GM18870 (cell line): ENCODE measurements around the gene IGF2BP3.
A peak's percentile ranks its signal among the peaks of the same experiment; 100 is the strongest.

ENCODE experiments used
- ATAC-seq: cut with Tn5 transposase; IDR thresholded peaks from one replicate; pipeline ENCODE4 v1.9.1; 2021; ENCODE audit warnings: moderate library complexity; ENCODE audit not compliant: unreplicated experiment

IGF2BP3 gene

GRCh38 chr7:23298885-23299769, 171.2 kb downstream of the IGF2BP3 start, which contains the start of gene MALSU1:
Gene MALSU1, plus strand, starts transcription at chr7:23299339. Its CDS starts 14 bp downstream, at chr7:23299353.
- peak; percentile 94 for ATAC-seq

GRCh38 chr7:23298141-23298881, 172.0 kb downstream of the IGF2BP3 start:
- no peak for ATAC-seq

GRCh38 chr7:23295401-23295697, 174.9 kb downstream of the IGF2BP3 start:
- no peak for ATAC-seq

- ATAC-seq, result no peak
These were observed 175.5 kb downstream of the IGF2BP3 start for GRCh38 chr7:23294549-23295400.

- ATAC-seq, result no peak
These were observed 176.7 kb downstream of the IGF2BP3 start for GRCh38 chr7:23293500-23294073.

GRCh38 chr7:23292623-23293022, 177.7 kb downstream of the IGF2BP3 start:
- ATAC-seq, result no peak

- no peak for ATAC-seq
These were observed 178.2 kb downstream of the IGF2BP3 start for GRCh38 chr7:23291957-23292560.

- no peak for ATAC-seq
These were observed 179.3 kb downstream of the IGF2BP3 start for GRCh38 chr7:23290993-23291392.

GRCh38 chr7:23287612-23288011, 182.7 kb downstream of the IGF2BP3 start:
- no peak for ATAC-seq

- ATAC-seq, result no peak
These were observed 184.3 kb downstream of the IGF2BP3 start for GRCh38 chr7:23285657-23286646.

- ATAC-seq, result no peak
These were observed 185.4 kb downstream of the IGF2BP3 start for GRCh38 chr7:23284871-23285270.

- ATAC-seq, result no peak
These were observed 187.2 kb downstream of the IGF2BP3 start for GRCh38 chr7:23283086-23283485.

- ATAC-seq, result no peak
These were observed 190.3 kb downstream of the IGF2BP3 start for GRCh38 chr7:23279819-23280525.

- no peak for ATAC-seq
These were observed 192.8 kb downstream of the IGF2BP3 start for GRCh38 chr7:23277359-23277989.

GRCh38 chr7:23276947-23277346, 193.3 kb downstream of the IGF2BP3 start:
- no peak for ATAC-seq

GRCh38 chr7:23276376-23276775, 193.9 kb downstream of the IGF2BP3 start:
- ATAC-seq, result no peak

GRCh38 chr7:23275912-23276311, 194.4 kb downstream of the IGF2BP3 start:
- ATAC-seq, result no peak

GRCh38 chr7:23273141-23273599, 197.1 kb downstream of the IGF2BP3 start:
- ATAC-seq, result peak; percentile 87
